Measurements from ENCODE around the gene RNF148. TPM values are rescaled to one million over a fixed set of nuclear protein-coding genes. Genes with fewer than 3 reads are reported as not detected.

Gene RNF148
- total RNA-seq, 6 experiments from 2014 or later: 0.25 to 0.68 (median 0.33) TPM

GRCh38 chr7:122689346-122690109 is 13.2 kb downstream of the RNF148 start:
- H3K27me3 ChIP-seq: no peaks in the 10 kb centered on the region
- H3K4me1 ChIP-seq: peaks cover 0 to 7% (median 0%) of the 10 kb centered on the region in 4 donors
- ATAC-seq (no peak), DNase-seq (no peak)
- H3K9me3 ChIP-seq: no peaks in the 10 kb centered on the region
- H3K4me3 ChIP-seq: no peak overlapping the region
- intact Hi-C loops (cut with DNase I): no loop called here
- no peak overlapping the region for H3K27ac ChIP-seq
- TF ChIP-seq CTCF (IDR thresholded peaks at IDR 0.05) (no peak), POLR2A (IDR thresholded peaks at IDR 0.05) (no peak)
- no peaks in the 10 kb centered on the region for H3K36me3 ChIP-seq
- 90% methylated on average over 2 of the region's 13 CpGs for WGBS (ENCODE audit: insufficient coverage, low coverage, low lambda C conversion rate, missing lambda C conversion rate)

- DNase-seq: no peak
- Histone ChIP-seq H3K27me3 (no peaks in the 10 kb centered on the region), H3K4me3 (no peak overlapping the region), H3K36me3 (no peaks in the 10 kb centered on the region), H3K9me3 (no peaks in the 10 kb centered on the region), H3K27ac (no peak overlapping the region), H3K4me1 (peaks cover 0 to 7% (median 0%) of the 10 kb centered on the region in 4 donors)
- intact Hi-C loops (cut with DNase I): no loop called here
- TF ChIP-seq CTCF (IDR thresholded peaks at IDR 0.05) (no peak), POLR2A (IDR thresholded peaks at IDR 0.05) (no peak)
- 67% methylated on average over 3 of the region's 6 CpGs for WGBS (ENCODE audit: insufficient coverage, low coverage, low lambda C conversion rate, missing lambda C conversion rate)
- ATAC-seq: no peak
Measured at GRCh38 chr7:122688400-122688998, 14.2 kb downstream of the RNF148 start.

- no peak for TF ChIP-seq CTCF (IDR thresholded peaks at IDR 0.05)
- TF ChIP-seq POLR2A (IDR thresholded peaks at IDR 0.05): no peak
- no peak for DNase-seq
- WGBS (ENCODE audit: insufficient coverage, low coverage, low lambda C conversion rate, missing lambda C conversion rate): 67% methylated on average over 5 of the region's 10 CpGs
- Histone ChIP-seq H3K27me3 (no peaks in the 10 kb centered on the region), H3K4me3 (no peak overlapping the region), H3K4me1 (peaks cover 0 to 7% (median 0%) of the 10 kb centered on the region in 4 donors), H3K27ac (no peak overlapping the region), H3K9me3 (no peaks in the 10 kb centered on the region), H3K36me3 (no peaks in the 10 kb centered on the region)
- intact Hi-C loops (cut with DNase I): no loop called here
- ATAC-seq: no peak
Measured at GRCh38 chr7:122686360-122686878, 16.3 kb downstream of the RNF148 start.

GRCh38 chr7:122684504-122684903 is 18.2 kb downstream of the RNF148 start:
- Histone ChIP-seq H3K36me3 (no peaks in the 10 kb centered on the region), H3K4me1 (peaks cover 0 to 7% (median 0%) of the 10 kb centered on the region in 4 donors), H3K27me3 (no peaks in the 10 kb centered on the region), H3K9me3 (no peaks in the 10 kb centered on the region), H3K4me3 (no peak overlapping the region), H3K27ac (no peak overlapping the region)
- WGBS (ENCODE audit: insufficient coverage, low coverage, low lambda C conversion rate, missing lambda C conversion rate): 38% methylated on average over 2 of the region's 2 CpGs
- no peak for DNase-seq
- no peak for TF ChIP-seq POLR2A (IDR thresholded peaks at IDR 0.05)
- no peak for TF ChIP-seq CTCF (IDR thresholded peaks at IDR 0.05)
- ATAC-seq: no peak
- intact Hi-C loops (cut with DNase I): no loop called here

Data from right lobe of liver (tissue), 6 donors.